OCI-LY1 (cell line): Measurements from ENCODE around the gene EIF4E1B.

Experiments
- CTCF ChIP-seq: fragments of 200-600 bp; sonication (generic), shearing (Covaris generic); IDR thresholded peaks from 2 replicates; pipeline ENCODE4 v1.5.1; 2017; ENCODE audit warnings: mild to moderate bottlenecking, antibody characterized with exemption, low read length, moderate library complexity, mixed read lengths
- EZH2 ChIP-seq: fragments of 200-600 bp; sonication (generic), shearing (Covaris generic); IDR thresholded peaks from 2 replicates; pipeline ENCODE4 v1.8.0; 2017; ENCODE audit warnings: borderline replicate concordance, mixed run types, mild to moderate bottlenecking, antibody characterized with exemption, low read length, moderate library complexity, mixed read lengths

DNA sequence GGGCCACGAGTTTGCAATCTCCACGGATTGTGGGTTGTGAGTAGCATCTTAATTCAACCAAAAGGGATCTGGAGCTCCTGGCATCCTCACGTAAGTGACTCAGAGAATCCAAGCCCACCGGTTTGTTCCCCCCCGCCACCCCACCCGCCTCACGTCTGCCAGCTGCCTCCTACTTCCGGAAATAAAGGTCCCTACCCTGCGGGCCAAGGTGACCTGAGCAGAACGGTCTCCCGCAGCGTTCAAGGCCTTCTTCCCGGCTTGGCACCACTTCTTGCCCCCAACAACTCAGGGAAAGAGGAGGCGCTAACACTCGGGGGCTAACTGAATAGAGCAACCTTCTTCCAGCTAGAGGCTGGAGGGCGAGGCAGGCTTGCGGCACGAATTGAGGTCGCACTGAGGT is 11.7 kb upstream of the EIF4E1B start:
- TF ChIP-seq CTCF (no peak), EZH2 (no peak)
